HG03039 (cell line): ENCODE results near the gene DNAJA2.

Source experiments
- ATAC-seq: cut with Tn5 transposase; IDR thresholded peaks from one replicate; pipeline ENCODE4 v1.9.1; 2021; ENCODE audit warnings: mild to moderate bottlenecking, moderate library complexity; ENCODE audit not compliant: unreplicated experiment

DNAJA2 gene

GRCh38 chr16:46906360-46907060, 67.0 kb downstream of the DNAJA2 start:
- no peak for ATAC-seq
